ENCODE measurements around the gene USP15. TPM values are rescaled to one million over a fixed set of nuclear protein-coding genes. Genes with fewer than 3 reads are reported as not detected.
"Not testable (repeated sequence)": the region's sequence is repeated elsewhere in the genome, so short reads cannot be mapped to it uniquely, and the experiment has no call there.

The USP15 gene
- total RNA-seq, 3 donors from 2014 or later: 62.5 to 78.3 (median 64.3) TPM

GRCh38 chr12:62346817-62347216 lies 86.6 kb downstream of the USP15 start:
- intact Hi-C loops (cut with DNase I, micrococcal nuclease): no loop called here
- H3K36me3 ChIP-seq (ENCODE audit: low read depth): no peaks in the 10 kb centered on the region
- DNase-seq (no peak), ATAC-seq (no peak)
- H3K9me3 ChIP-seq: no peaks in the 10 kb centered on the region
- TF ChIP-seq CTCF (IDR thresholded peaks at IDR 0.05): no peak
- H3K4me1 ChIP-seq (ENCODE audit: low read depth): no peaks in the 10 kb centered on the region
- H3K4me3 ChIP-seq: no peak overlapping the region

GRCh38 chr12:62347922-62348650 lies 87.9 kb downstream of the USP15 start:
- Histone ChIP-seq H3K4me1 (ENCODE audit: low read depth) (no peaks in the 10 kb centered on the region), H3K9me3 (no peaks in the 10 kb centered on the region), H3K4me3 (no peak overlapping the region), H3K36me3 (ENCODE audit: low read depth) (no peaks in the 10 kb centered on the region)
- ATAC-seq: no peak
- intact Hi-C loops (cut with DNase I, micrococcal nuclease): no loop called here
- DNase-seq: no peak
- TF ChIP-seq CTCF (IDR thresholded peaks at IDR 0.05): no peak

- no peaks in the 10 kb centered on the region for H3K4me1 ChIP-seq (ENCODE audit: low read depth)
- H3K4me3 ChIP-seq: no peak overlapping the region
- ATAC-seq: no peak
- no peak for TF ChIP-seq CTCF (IDR thresholded peaks at IDR 0.05)
- no peaks in the 10 kb centered on the region for H3K9me3 ChIP-seq
- DNase-seq: no peak
- intact Hi-C loops (cut with DNase I, micrococcal nuclease): no loop called here
- no peaks in the 10 kb centered on the region for H3K36me3 ChIP-seq (ENCODE audit: low read depth)
Measured at GRCh38 chr12:62350554-62350953, 90.3 kb downstream of the USP15 start.

GRCh38 chr12:62351326-62351725 lies 91.1 kb downstream of the USP15 start:
- H3K36me3 ChIP-seq (ENCODE audit: low read depth): no peaks in the 10 kb centered on the region
- no peaks in the 10 kb centered on the region for H3K9me3 ChIP-seq
- TF ChIP-seq CTCF (IDR thresholded peaks at IDR 0.05): no peak
- no peak overlapping the region for H3K4me3 ChIP-seq
- H3K4me1 ChIP-seq (ENCODE audit: low read depth): no peaks in the 10 kb centered on the region
- intact Hi-C loops (cut with DNase I, micrococcal nuclease): no loop called here
- no peak for DNase-seq
- ATAC-seq: no peak

- TF ChIP-seq CTCF (IDR thresholded peaks at IDR 0.05): no peak
- no peaks in the 10 kb centered on the region for H3K36me3 ChIP-seq (ENCODE audit: low read depth)
- intact Hi-C loops (cut with DNase I, micrococcal nuclease): no loop called here
- no peak overlapping the region for H3K4me3 ChIP-seq
- no peaks in the 10 kb centered on the region for H3K4me1 ChIP-seq (ENCODE audit: low read depth)
- no peaks in the 10 kb centered on the region for H3K9me3 ChIP-seq
- DNase-seq (no peak), ATAC-seq (no peak)
Measured at GRCh38 chr12:62361048-62361447, 100.8 kb downstream of the USP15 start.

GRCh38 chr12:62363506-62363905 lies 103.3 kb downstream of the USP15 start:
- TF ChIP-seq CTCF (IDR thresholded peaks at IDR 0.05): no peak
- Histone ChIP-seq H3K4me3 (no peak overlapping the region), H3K9me3 (no peaks in the 10 kb centered on the region), H3K36me3 (ENCODE audit: low read depth) (no peaks in the 10 kb centered on the region), H3K4me1 (ENCODE audit: low read depth) (no peaks in the 10 kb centered on the region)
- DNase-seq (no peak), ATAC-seq (no peak)
- intact Hi-C loops (cut with DNase I, micrococcal nuclease): no loop called here

GRCh38 chr12:62364697-62365096 lies 104.5 kb downstream of the USP15 start:
- intact Hi-C loops (cut with DNase I, micrococcal nuclease): not testable (repeated sequence)

GRCh38 chr12:62365846-62366245 lies 105.6 kb downstream of the USP15 start:
- ATAC-seq; H3K9me3 ChIP-seq; H3K4me1 ChIP-seq (ENCODE audit: low read depth); intact Hi-C loops (cut with DNase I, micrococcal nuclease); H3K4me3 ChIP-seq; DNase-seq; H3K36me3 ChIP-seq (ENCODE audit: low read depth): not testable (repeated sequence)

More at GRCh38 chr12:62364697-62365096, 104.5 kb downstream of the USP15 start:
- H3K4me3 ChIP-seq; ATAC-seq; H3K4me1 ChIP-seq (ENCODE audit: low read depth); H3K36me3 ChIP-seq (ENCODE audit: low read depth); H3K9me3 ChIP-seq; DNase-seq: not testable (repeated sequence)

Measured in mucosa of descending colon (tissue), 3 donors.